SKM-1 (cell line): ENCODE results near the gene TSPAN15.

Source experiments
- DNase-seq: peaks from one replicate; lab custom pipeline; 2025; ENCODE audit not compliant: unreplicated experiment; lab: John Stamatoyannopoulos, UW

The TSPAN15 gene

GRCh38 chr10:69499726-69500689 lies 48.7 kb downstream of the TSPAN15 start:
- no peak for DNase-seq

- DNase-seq, result no peak
Measured at GRCh38 chr10:69500864-69501468, 49.7 kb downstream of the TSPAN15 start.

GRCh38 chr10:69501657-69502056 lies 50.4 kb downstream of the TSPAN15 start:
- DNase-seq, result no peak

GRCh38 chr10:69502589-69502988 lies 51.3 kb downstream of the TSPAN15 start:
- DNase-seq, result no peak

GRCh38 chr10:69503001-69503895 lies 52.0 kb downstream of the TSPAN15 start:
- DNase-seq, result no peak

GRCh38 chr10:69503896-69504265 lies 52.6 kb downstream of the TSPAN15 start:
- DNase-seq, result no peak

GRCh38 chr10:69504576-69505250 lies 53.4 kb downstream of the TSPAN15 start:
- DNase-seq, result no peak

GRCh38 chr10:69505636-69506318 lies 54.5 kb downstream of the TSPAN15 start:
- DNase-seq, result no peak

- DNase-seq, result no peak
Measured at GRCh38 chr10:69506487-69506833, 55.2 kb downstream of the TSPAN15 start.

- no peak for DNase-seq
Measured at GRCh38 chr10:69506834-69507713, 55.8 kb downstream of the TSPAN15 start.

GRCh38 chr10:69508738-69509340 lies 57.6 kb downstream of the TSPAN15 start:
- no peak for DNase-seq

- DNase-seq, result no peak
Measured at GRCh38 chr10:69512901-69513300, 61.6 kb downstream of the TSPAN15 start.

GRCh38 chr10:69513617-69514016 lies 62.4 kb downstream of the TSPAN15 start:
- no peak for DNase-seq

GRCh38 chr10:69515699-69516259 lies 64.5 kb downstream of the TSPAN15 start:
- DNase-seq, result peak; percentile 55

- DNase-seq, result no peak
Measured at GRCh38 chr10:69516316-69516715, 65.1 kb downstream of the TSPAN15 start.

GRCh38 chr10:69516796-69517195 lies 65.5 kb downstream of the TSPAN15 start:
- no peak for DNase-seq

- no peak for DNase-seq
Measured at GRCh38 chr10:69517271-69517848, 66.1 kb downstream of the TSPAN15 start.

GRCh38 chr10:69527961-69528360 lies 76.7 kb downstream of the TSPAN15 start:
- no peak for DNase-seq
